Measurements from ENCODE around the gene KRT80. TPM values are rescaled to one million over a fixed set of nuclear protein-coding genes. Genes with fewer than 3 reads are reported as not detected.

The KRT80 gene
- total RNA-seq, 1 donor from 2014 or later: not detected

DNA sequence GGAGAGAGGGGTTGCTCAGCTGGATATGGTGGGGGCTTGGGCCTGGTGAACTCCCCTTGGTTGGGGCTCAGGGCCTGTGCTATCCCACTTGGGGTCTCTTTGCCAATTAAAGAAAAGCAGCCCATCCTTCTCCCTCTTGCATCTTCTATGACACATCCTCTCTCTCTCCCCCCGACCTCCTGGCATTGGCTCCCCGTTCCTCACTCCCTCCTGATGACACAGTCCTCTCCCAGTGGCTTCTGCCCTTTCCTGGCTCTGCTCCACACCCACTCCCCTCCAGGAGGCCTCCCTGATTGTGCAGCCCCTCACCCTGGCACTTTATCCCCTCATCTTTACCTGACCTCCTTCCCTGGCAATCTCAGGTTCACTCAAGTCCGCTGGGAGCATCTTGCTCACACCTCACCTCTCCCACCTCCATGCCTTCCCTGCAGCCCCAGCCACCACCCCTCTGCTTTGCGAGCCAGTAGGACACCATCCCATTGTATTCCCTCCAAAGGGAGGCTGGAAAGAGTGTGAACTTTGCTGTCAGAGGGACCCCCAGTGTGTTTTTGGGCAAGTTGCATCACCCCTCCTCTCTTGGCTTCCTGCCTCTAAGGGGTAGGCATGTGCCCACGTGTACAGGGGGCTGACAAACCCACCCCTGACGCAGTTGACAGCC is 10.7 kb downstream of the KRT80 start:
- Histone ChIP-seq H3K27ac (no peak overlapping the region), H3K4me3 (no peak overlapping the region), H3K27me3 (no peaks in the 10 kb centered on the region), H3K36me3 (no peaks in the 10 kb centered on the region), H3K4me1 (peaks cover 4 to 8% of the 10 kb centered on the region in 2 donors), H3K9me3 (no peaks in the 10 kb centered on the region)
- intact Hi-C loops (cut with DNase I): no loop called here
- DNase-seq (ENCODE audit: low spot score in 2 of 2): no peak
- TF ChIP-seq, protein P1, sequence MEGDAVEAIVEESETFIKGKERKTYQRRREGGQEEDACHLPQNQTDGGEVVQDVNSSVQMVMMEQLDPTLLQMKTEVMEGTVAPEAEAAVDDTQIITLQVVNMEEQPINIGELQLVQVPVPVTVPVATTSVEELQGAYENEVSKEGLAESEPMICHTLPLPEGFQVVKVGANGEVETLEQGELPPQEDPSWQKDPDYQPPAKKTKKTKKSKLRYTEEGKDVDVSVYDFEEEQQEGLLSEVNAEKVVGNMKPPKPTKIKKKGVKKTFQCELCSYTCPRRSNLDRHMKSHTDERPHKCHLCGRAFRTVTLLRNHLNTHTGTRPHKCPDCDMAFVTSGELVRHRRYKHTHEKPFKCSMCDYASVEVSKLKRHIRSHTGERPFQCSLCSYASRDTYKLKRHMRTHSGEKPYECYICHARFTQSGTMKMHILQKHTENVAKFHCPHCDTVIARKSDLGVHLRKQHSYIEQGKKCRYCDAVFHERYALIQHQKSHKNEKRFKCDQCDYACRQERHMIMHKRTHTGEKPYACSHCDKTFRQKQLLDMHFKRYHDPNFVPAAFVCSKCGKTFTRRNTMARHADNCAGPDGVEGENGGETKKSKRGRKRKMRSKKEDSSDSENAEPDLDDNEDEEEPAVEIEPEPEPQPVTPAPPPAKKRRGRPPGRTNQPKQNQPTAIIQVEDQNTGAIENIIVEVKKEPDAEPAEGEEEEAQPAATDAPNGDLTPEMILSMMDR (IDR thresholded peaks at IDR 0.05): no peak

DNA sequence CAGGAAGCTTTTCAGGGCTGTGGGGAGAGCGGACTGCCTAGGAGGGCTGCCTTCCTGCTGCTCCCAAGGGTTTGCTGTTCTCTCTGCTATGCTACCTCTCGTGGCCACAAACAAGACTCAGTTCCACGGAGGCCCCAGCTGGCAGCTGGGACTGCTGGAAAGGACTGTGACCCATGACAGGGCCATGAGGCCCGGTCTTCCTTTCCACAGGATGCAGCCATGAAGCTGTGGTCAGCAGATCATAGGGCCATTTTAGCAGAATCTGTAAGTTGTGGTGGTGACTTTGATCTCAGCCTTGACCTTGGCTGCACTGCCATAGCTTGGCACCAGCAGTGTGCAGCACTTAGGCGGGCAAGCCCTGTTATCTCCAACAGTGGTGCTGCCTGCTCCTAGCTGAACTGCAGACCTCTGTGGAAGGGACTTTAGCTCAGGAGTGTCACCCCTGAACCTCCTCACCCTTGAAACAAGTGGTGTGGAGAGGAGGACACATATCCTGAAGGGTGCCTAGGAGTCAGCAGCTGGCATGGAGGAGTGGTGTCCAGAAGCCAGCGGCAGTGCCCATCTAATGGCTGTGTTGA is 12.3 kb downstream of the KRT80 start:
- Histone ChIP-seq H3K27ac (peak overlapping the region; percentile 35 to 54), H3K27me3 (no peaks in the 10 kb centered on the region)
- TF ChIP-seq, protein P1 (IDR thresholded peaks at IDR 0.05): no peak

DNA sequence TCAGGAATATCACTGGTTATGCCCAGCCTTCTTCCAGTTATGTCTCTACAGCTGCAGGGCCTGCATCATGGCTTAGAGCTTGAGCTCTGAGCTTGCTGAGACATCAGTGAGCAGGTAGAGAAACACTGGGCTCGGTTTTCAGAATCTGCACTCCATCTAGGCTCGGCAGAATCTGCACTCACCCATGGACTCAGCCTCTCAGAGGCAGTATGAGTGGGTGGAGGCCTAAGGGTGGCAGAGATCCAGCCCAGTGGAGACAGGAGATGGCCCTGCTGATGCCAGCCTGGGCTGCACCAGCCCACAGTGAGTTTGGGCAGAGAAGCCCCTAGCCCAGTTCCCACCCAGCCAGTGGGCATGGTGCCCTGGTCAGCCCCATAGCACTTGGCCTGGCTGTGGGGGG is 12.8 kb downstream of the KRT80 start:
- intact Hi-C loops (cut with DNase I): no loop called here
- H3K27me3 ChIP-seq: no peaks in the 10 kb centered on the region
- DNase-seq (ENCODE audit: low spot score in 2 of 2): no peak
- H3K27ac ChIP-seq: peak overlapping the region; percentile 35 to 54
- H3K4me3 ChIP-seq: no peak overlapping the region
- TF ChIP-seq, protein P1 (IDR thresholded peaks at IDR 0.05): no peak
- no peaks in the 10 kb centered on the region for H3K9me3 ChIP-seq
- H3K36me3 ChIP-seq: no peaks in the 10 kb centered on the region
- H3K4me1 ChIP-seq: peaks cover 9 to 14% of the 10 kb centered on the region in 2 donors

More for the DNA sequence above, 12.3 kb downstream of the KRT80 start:
- DNase-seq (ENCODE audit: low spot score in 2 of 2): no peak
- Histone ChIP-seq H3K4me3 (no peak overlapping the region), H3K9me3 (no peaks in the 10 kb centered on the region), H3K4me1 (peaks cover 9 to 14% of the 10 kb centered on the region in 2 donors), H3K36me3 (no peaks in the 10 kb centered on the region)
- intact Hi-C loops (cut with DNase I): no loop called here

DNA sequence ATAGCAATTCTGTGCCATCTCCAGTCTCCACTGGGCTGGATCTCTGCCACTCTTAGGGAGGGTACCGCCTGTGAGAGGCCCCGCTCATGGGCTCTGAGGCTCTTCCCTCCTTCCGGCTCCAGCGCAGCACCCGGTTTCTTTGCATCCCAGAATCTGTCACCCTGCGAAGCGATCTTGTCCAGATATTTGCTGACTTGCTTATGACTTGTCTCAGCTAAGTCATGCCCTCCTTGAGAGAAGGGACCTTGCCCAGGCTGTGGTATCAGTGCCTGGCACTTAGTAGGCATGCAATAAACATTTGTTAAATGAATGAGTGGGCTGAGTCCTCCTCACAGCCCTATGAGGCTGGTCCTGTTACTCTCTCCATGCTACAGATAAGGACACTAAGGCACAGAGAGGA is 13.4 kb downstream of the KRT80 start:
- H3K27me3 ChIP-seq: no peaks in the 10 kb centered on the region
- TF ChIP-seq, protein P1 (IDR thresholded peaks at IDR 0.05): no peak
- peaks cover 9 to 14% of the 10 kb centered on the region in 2 donors for H3K4me1 ChIP-seq
- no peak overlapping the region for H3K4me3 ChIP-seq
- no peaks in the 10 kb centered on the region for H3K9me3 ChIP-seq
- no peak for DNase-seq (ENCODE audit: low spot score in 2 of 2)
- H3K36me3 ChIP-seq: no peaks in the 10 kb centered on the region
- intact Hi-C loops (cut with DNase I): no loop called here
- peak overlapping the region; percentile 35 to 54 for H3K27ac ChIP-seq

DNA sequence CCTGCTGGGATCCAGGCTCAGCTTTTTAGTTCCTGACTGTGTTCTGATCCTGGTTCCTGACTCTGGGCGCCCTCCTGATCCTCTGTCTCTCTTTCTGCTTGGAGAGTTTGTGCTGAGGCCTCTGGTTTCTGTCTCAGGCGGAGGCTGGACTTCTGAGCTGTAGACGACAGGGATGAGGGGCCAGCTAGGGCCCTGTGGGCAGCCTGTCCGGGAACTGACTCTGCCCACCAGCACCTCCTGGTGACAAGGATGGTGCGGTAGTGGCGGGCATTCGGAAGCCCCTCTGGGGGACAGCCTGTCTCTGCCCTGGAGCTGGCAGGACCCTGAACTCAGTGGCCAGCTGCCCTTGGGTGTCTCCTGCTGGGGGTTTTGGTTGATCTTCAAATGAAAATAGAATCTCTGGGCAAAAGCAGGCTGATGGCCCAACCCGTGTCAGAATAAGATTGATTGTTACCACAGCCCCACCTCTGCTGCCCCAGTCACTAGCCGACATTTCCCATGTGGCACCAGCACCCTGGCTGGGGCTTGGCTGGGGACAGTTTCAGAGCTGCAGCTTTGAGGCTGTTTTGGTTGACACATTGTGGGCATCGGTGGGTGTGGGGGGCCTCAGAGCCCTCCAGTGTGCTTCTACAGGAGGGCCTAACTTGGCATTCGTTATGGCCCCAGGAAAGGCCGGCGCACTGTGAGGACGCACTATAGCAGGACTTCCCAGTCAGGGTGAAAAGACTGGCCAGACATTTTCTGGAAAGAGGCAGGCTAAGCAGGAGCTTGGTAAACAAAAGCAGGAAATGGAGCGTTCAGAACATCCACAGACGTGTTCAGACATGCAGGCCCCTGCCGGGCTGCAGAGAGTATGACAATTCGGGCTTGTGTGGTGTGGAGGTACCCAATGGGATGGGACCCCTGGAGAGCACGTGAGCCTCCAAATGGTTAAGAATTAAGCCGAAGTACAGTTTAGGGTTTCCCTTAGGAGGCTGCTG is 16.2 kb downstream of the KRT80 start:
- no peak for DNase-seq (ENCODE audit: low spot score in 2 of 2)
- Histone ChIP-seq H3K4me1 (peaks cover 9 to 14% of the 10 kb centered on the region in 2 donors), H3K27me3 (no peaks in the 10 kb centered on the region), H3K36me3 (no peaks in the 10 kb centered on the region), H3K4me3 (no peak overlapping the region), H3K9me3 (no peaks in the 10 kb centered on the region), H3K27ac (peak overlapping the region; percentile 62 to 75)
- TF ChIP-seq, protein P1 (IDR thresholded peaks at IDR 0.05): peak in 1 of 3 experiments; percentile 16
- intact Hi-C loops (cut with DNase I): no loop called here
